Erythroblast (primary cell): Measurements from ENCODE around the gene FNDC3B.
A peak's percentile ranks its signal among the peaks of the same experiment; 100 is the strongest.

ENCODE experiments used
- DNase-seq, 2 experiments: peaks; one replicate each; lab custom pipeline; 2025; lab: John Stamatoyannopoulos, UW
- GATA1 ChIP-seq: IDR thresholded peaks from 2 replicates; pipeline ENCODE4 v1.6.1; 2011; ENCODE audit warnings: low read depth, mild to moderate bottlenecking, control low read depth, low read length, moderate library complexity
- POLR2A ChIP-seq: IDR thresholded peaks from 2 replicates; pipeline ENCODE4 v1.6.1; 2011; ENCODE audit warnings: mild to moderate bottlenecking, low read length

FNDC3B gene

GRCh38 chr3:172378439-172378838, 339.1 kb downstream of the FNDC3B start:
- DNase-seq = no peak
- TF ChIP-seq POLR2A (no peak), GATA1 (no peak)

GRCh38 chr3:172379372-172379771, 340.0 kb downstream of the FNDC3B start:
- no peak for DNase-seq
- TF ChIP-seq GATA1 (no peak), POLR2A (no peak)

DNA sequence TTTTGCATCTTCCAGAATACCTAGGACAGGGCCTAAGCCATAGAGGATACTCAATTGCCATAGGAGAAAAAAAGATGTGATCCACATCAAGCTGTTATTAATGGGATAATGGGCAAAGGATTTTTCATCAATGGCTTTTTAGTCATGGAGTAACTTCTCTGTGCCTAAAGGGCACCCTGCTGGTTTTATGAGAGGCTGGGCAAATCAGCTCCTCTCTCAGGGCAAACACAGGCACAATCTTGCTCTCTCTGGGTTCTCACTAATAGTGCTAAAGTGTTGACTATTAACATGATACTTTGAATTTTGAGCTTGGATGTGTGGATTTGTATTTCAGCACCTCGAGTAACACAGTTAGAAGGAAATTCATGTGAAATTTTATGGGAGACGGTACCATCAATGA, 341.3 kb downstream of the FNDC3B start:
- DNase-seq = no peak
- no peak for TF ChIP-seq GATA1
- no peak for TF ChIP-seq POLR2A

DNA sequence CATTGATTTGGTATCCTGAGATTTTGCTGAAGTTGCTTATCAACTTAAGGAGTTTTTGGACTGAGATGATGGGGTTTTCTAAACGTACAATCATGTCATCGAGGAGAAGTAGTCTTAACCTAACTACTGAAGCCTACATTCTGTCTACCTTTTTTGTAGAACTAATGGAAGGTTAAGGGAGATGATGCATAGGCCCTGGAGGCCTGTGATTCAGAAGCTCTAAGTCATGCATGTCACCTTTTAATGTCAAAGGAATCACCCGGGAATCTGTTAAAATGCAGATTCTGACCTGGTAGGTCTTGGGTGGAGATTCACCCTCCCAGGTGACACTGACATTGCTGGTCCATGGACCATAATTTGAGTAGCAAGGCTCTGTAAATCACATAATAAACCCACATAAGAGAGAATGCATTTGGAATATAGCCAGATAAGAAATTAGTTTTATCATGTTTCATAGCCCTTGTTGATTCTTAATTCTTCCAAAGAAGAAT, 344.0 kb downstream of the FNDC3B start:
- TF ChIP-seq GATA1 = no peak
- no peak for TF ChIP-seq POLR2A
- DNase-seq = no peak

DNA sequence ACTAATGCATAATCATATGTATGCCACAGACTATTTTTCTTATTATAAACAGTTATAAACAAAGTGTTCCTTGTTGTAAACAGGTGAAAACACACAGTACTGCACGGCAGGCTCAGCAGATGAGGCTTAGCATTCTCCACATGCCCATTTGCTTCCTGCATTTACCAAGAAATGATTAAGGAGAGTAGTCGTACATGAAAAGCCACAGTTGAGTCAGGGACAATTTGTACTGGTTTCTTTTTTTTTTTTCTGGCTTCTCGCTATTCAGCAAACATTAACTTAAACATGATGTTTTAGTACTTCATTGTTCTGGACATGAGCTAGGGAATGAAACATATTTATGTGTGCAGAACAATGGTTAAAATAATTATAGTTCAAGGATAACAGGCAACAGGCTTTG, 345.5 kb downstream of the FNDC3B start:
- no peak for DNase-seq
- TF ChIP-seq POLR2A = no peak
- TF ChIP-seq GATA1 = no peak

GRCh38 chr3:172387728-172388127, 348.4 kb downstream of the FNDC3B start:
- DNase-seq = no peak
- TF ChIP-seq GATA1 = no peak
- no peak for TF ChIP-seq POLR2A

- TF ChIP-seq POLR2A (no peak), GATA1 (no peak)
- DNase-seq = no peak
Observed at GRCh38 chr3:172388412-172389078, 349.2 kb downstream of the FNDC3B start.

- DNase-seq = no peak
- TF ChIP-seq POLR2A = no peak
- TF ChIP-seq GATA1 = no peak
Observed at GRCh38 chr3:172390792-172391191, 351.4 kb downstream of the FNDC3B start.

DNA sequence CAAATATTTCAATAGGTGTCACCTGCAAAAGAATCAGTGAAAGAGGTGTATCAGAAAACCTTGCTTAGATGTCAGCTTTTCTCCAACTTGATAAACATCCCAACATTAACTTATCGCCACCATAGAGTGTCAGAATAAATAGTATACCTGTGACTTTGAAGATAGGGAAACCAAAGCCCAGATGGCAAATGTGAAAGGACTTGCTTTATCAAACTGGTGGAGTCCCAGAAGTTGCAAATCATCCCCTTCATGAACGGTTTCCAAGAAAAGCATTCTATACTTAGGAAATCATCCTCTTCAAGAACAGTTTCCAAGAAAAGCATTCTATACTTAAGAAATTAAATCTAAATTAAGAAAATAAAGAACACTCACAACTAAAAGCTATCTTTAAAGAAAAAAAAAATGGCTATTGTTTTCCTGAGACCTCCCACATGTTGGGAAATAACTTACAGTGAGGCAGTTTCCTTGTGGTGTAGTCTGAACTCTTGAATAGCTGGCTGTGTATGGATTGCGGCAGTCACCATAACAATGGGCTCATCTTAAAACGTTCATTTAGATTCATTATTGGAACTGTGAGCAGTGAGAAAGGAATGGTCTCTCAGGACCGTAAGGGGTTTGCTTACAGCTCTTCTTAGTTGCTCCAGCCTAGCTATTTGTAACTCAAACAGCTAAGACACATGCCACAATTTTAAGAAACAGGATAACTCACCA, 352.4 kb downstream of the FNDC3B start:
- peak; percentile 24 to 27 for DNase-seq
- no peak for TF ChIP-seq GATA1
- no peak for TF ChIP-seq POLR2A

GRCh38 chr3:172394692-172395091, 355.3 kb downstream of the FNDC3B start:
- no peak for DNase-seq
- TF ChIP-seq POLR2A (no peak), GATA1 (no peak)

DNA sequence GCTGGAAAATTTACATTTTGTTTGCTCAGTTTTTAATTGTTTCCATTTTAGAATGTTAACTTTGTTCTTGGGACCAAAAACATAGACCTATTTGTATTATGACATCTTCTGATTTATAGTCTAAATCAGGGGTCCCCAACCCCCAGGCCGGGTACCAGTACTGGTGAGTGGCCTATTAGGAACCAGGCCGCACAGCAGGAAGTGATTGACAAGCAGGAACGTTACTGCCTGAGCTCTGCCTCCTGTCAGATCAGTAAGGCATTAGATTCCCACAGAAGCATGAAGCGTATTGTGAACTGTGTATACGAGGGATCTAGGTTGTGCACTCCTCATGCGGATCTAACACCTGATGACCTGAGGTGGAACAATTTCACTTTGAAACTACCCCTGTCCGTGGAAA, 357.0 kb downstream of the FNDC3B start:
- no peak for TF ChIP-seq GATA1
- no peak for TF ChIP-seq POLR2A
- no peak for DNase-seq

DNA sequence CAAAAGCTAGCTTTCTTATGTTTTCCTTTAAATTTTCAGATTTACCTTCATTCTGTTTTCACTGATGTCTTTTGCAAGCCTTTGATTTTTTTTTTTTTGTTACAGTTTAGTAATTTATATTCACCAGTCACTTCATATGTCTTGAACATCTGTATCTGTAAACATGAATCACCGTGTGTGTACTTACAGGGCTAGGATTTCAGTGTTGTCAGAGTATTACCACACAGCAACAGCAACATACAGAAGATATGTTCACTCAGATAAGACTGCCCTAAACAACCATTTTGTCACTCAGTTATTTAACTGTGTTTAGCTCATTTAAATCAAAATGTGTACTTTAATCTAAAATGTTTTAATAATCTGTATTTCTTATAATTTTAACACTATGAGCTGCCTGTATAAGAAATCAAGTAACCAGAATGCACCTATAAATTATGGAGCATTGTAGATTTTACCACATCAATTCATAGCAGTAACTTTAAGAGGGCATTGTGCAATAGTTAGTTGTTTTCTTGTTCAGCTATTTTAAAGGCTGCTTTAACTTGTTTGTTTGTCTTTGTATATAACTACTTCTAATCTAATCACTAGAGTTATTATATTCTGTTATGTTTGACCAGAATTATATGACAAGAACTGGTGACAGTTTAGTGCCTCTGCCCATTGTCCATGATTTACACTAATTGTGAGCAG, 358.5 kb downstream of the FNDC3B start:
- TF ChIP-seq POLR2A = no peak
- no peak for TF ChIP-seq GATA1
- no peak for DNase-seq

- DNase-seq = no peak
- TF ChIP-seq GATA1 (no peak), POLR2A (no peak)
Observed at GRCh38 chr3:172398484-172398883, 359.1 kb downstream of the FNDC3B start.

DNA sequence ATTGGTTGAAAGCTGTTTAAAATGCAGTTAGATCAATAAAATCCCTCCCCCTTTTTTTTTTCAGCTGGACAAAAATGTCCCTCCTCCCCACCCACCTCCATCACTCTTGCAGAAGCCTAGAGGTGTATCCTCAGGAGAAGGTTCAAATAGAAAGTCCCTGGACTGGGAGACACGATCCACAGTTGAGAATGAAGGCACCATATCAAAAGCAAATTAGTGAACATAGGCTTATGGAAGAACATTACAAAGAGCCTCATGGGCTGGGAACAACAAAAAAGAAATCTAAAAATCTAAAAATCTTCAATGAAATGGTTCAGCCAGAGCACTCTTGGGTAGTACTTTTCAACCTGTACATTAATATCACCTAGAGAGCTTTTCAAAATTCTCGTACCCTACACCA, 362.7 kb downstream of the FNDC3B start:
- DNase-seq = no peak
- TF ChIP-seq GATA1 = no peak
- TF ChIP-seq POLR2A = no peak
